ENCODE measurements around the gene DSCAM. TPM values are rescaled to one million over a fixed set of nuclear protein-coding genes. Genes with fewer than 3 reads are reported as not detected.

Gene DSCAM
- total and polyA plus RNA-seq, 8 donors = 0.37 TPM; not detected in 7

DNA sequence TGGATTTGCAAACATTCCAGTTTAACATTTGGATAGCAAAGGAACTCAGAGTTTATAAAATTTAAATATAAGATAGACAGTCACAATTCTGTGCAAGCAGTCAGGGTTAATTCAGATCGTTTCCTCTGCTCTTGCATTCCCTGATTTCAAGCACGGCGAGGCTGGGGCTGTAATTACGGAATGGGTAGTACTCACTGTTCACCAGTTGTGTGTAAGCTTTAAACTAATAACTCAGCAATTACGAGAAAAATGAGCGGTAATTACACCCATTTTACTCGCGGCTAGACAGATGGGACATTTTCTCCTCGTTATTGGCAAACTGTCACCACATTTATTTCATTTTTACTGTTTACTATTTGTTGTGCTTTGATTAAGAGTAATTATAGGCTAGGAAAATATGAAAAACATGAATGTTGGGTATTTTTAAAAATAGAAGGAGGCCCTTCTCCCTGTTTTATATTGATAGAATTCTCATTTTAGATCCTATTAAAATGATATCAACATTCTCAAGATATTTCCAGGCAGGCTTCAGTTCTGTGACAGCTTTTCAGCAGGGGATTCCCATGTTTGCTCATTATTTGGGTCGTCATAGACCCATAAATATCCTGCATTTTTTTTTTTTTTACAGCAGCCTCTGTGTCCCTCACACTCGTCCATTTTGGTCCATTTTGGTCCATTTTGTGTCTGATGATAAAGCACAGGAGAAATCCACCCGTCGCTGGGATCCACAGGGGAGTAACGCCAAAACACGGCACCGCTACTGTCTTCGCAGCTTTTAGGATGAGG lies 208.3 kb downstream of the DSCAM start:
- peak in 1 of 2 donors; percentile 33 for DNase-seq
- Histone ChIP-seq H3K36me3 (no peaks in the 10 kb centered on the region), H3K9me3 (no peaks in the 10 kb centered on the region), H3K4me3 (no peak overlapping the region), H3K27ac (no peak overlapping the region), H3K4me1 (no peaks in the 10 kb centered on the region), H3K27me3 (peaks cover 0 to 15% (median 0%) of the 10 kb centered on the region in 3 donors)
- TF ChIP-seq EP300 (IDR thresholded peaks at IDR 0.05) (no peak), POLR2AphosphoS5 (IDR thresholded peaks at IDR 0.05) (no peak), POLR2A (IDR thresholded peaks at IDR 0.05) (no peak)
- TF ChIP-seq, protein P1, sequence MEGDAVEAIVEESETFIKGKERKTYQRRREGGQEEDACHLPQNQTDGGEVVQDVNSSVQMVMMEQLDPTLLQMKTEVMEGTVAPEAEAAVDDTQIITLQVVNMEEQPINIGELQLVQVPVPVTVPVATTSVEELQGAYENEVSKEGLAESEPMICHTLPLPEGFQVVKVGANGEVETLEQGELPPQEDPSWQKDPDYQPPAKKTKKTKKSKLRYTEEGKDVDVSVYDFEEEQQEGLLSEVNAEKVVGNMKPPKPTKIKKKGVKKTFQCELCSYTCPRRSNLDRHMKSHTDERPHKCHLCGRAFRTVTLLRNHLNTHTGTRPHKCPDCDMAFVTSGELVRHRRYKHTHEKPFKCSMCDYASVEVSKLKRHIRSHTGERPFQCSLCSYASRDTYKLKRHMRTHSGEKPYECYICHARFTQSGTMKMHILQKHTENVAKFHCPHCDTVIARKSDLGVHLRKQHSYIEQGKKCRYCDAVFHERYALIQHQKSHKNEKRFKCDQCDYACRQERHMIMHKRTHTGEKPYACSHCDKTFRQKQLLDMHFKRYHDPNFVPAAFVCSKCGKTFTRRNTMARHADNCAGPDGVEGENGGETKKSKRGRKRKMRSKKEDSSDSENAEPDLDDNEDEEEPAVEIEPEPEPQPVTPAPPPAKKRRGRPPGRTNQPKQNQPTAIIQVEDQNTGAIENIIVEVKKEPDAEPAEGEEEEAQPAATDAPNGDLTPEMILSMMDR (IDR thresholded peaks at IDR 0.05) = no peak
- WGBS, 5 donors = 76 to 82% (median 79%) methylated on average over 17 of the region's 17 CpGs
- intact Hi-C loops (cut with DNase I; ENCODE audit: low total_unique reads) = no loop called here

DNA sequence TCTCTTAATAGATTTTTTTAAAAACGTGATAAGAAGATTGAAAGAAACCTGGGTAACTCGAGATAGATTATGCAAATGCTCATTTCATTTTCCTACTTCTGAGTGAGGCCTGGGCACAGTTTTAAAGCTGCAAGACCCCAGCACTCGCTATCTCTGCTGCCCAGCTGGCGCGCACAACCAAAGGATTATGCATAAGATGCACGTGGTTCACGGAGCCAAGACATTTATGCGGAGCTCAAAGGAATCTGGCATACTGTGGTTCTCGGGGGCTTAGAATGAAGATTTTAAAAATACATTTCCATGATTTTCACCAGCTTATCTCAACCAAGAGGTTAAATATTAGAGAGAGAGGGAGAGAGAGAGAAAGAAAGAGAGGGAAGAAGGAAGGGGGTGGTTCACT lies 210.9 kb downstream of the DSCAM start:
- Histone ChIP-seq H3K27me3 (peaks cover 0 to 11% (median 0%) of the 10 kb centered on the region in 3 donors), H3K27ac (no peak overlapping the region), H3K9me3 (no peaks in the 10 kb centered on the region), H3K4me3 (no peak overlapping the region), H3K4me1 (no peaks in the 10 kb centered on the region), H3K36me3 (no peaks in the 10 kb centered on the region)
- intact Hi-C loops (cut with DNase I; ENCODE audit: low total_unique reads) = no loop called here
- 64 to 77% (median 75%) methylated on average over 9 of the region's 9 CpGs for WGBS, 5 donors
- no peak for DNase-seq
- no peak for TF ChIP-seq POLR2AphosphoS5 (IDR thresholded peaks at IDR 0.05)
- TF ChIP-seq, protein P1 (IDR thresholded peaks at IDR 0.05) = no peak
- no peak for TF ChIP-seq POLR2A (IDR thresholded peaks at IDR 0.05)
- no peak for TF ChIP-seq EP300 (IDR thresholded peaks at IDR 0.05)

DNA sequence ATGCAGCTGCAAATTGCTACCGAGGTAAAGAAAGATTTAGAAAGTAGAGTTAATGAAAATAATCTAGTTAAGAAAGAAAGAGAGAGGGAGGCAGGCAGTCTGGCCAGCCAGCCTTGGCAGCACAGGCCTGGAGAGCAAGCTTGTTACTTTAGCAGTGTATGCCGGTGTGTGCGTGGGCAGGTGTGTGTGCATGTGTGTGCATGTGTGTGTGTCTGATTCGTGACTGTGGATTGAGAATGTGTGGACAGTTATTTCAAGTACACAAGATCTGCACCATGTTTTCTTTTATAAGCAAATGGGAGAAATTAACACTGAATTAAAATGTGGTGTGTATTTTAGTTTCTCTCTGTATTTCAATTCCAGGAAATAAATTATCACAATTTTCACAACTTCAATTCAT lies 211.6 kb downstream of the DSCAM start:
- Histone ChIP-seq H3K4me1 (no peaks in the 10 kb centered on the region), H3K9me3 (no peaks in the 10 kb centered on the region), H3K27me3 (peaks cover 0 to 9% (median 0%) of the 10 kb centered on the region in 3 donors), H3K27ac (no peak overlapping the region), H3K36me3 (no peaks in the 10 kb centered on the region), H3K4me3 (no peak overlapping the region)
- TF ChIP-seq, protein P1 (IDR thresholded peaks at IDR 0.05) = no peak
- TF ChIP-seq EP300 (IDR thresholded peaks at IDR 0.05) = no peak
- TF ChIP-seq POLR2A (IDR thresholded peaks at IDR 0.05) = no peak
- TF ChIP-seq POLR2AphosphoS5 (IDR thresholded peaks at IDR 0.05) = no peak
- 69 to 77% (median 74%) methylated on average over 4 of the region's 4 CpGs for WGBS, 5 donors
- no peak for DNase-seq
- intact Hi-C loops (cut with DNase I; ENCODE audit: low total_unique reads) = no loop called here

DNA sequence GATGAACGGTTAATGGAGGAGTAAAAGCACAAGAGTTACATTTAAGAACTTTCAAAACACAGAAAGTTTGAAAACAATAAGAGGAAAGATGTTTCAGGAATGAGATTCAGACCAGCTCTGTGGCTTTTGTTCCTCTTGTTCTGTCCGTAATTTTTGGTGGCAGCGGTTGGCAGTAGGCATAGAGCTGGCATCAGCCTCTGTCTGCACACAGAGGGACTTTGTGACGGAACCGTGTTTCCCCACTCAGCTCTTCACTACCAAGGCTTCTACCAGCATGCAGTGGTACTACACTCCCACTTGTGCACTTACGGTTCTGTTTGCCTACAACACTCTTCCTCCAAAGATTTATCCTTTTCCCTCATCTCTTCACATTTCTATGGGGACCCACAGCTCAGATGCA lies 212.8 kb downstream of the DSCAM start:
- WGBS, 5 donors = 84 to 89% (median 89%) methylated on average over 6 of the region's 6 CpGs
- TF ChIP-seq POLR2AphosphoS5 (IDR thresholded peaks at IDR 0.05) (no peak), POLR2A (IDR thresholded peaks at IDR 0.05) (no peak), EP300 (IDR thresholded peaks at IDR 0.05) (no peak)
- TF ChIP-seq, protein P1 (IDR thresholded peaks at IDR 0.05) = no peak
- no peaks in the 10 kb centered on the region for H3K9me3 ChIP-seq
- H3K36me3 ChIP-seq = no peaks in the 10 kb centered on the region
- no peak overlapping the region for H3K27ac ChIP-seq
- no peak for DNase-seq
- no peak overlapping the region for H3K4me3 ChIP-seq
- no peaks in the 10 kb centered on the region for H3K4me1 ChIP-seq
- no peaks in the 10 kb centered on the region for H3K27me3 ChIP-seq
- intact Hi-C loops (cut with DNase I; ENCODE audit: low total_unique reads) = no loop called here
